NB4 (cell line): ENCODE results near the gene CDRT4.

Source experiments
- DNase-seq: peaks from one replicate; pipeline ENCODE4 v3.0.0; 2010; ENCODE audit warnings: low read depth
- H3K4me3 ChIP-seq: one replicate; pipeline ENCODE4 v1.5.1; 2011; ENCODE audit warnings: mild to moderate bottlenecking, low read depth, low read length, moderate library complexity
- CTCF ChIP-seq: IDR thresholded peaks from one replicate; pipeline ENCODE4 v1.5.1; 2012; ENCODE audit warnings: low read depth, low read length
- MYC ChIP-seq: IDR thresholded peaks from 2 replicates; pipeline ENCODE4 v1.6.1; 2011; ENCODE audit warnings: low read depth, low read length
- POLR2A ChIP-seq: IDR thresholded peaks from 2 replicates; pipeline ENCODE4 v1.6.1; 2011; ENCODE audit warnings: mild to moderate bottlenecking; ENCODE audit not compliant: insufficient read length; ENCODE audit errors: extremely low read depth
- TF ChIP-seq, protein P1 (sequence below): IDR thresholded peaks from 2 replicates; pipeline ENCODE4 v1.6.1; 2011; ENCODE audit warnings: low read depth, low read length

The CDRT4 gene

GRCh38 chr17:15498107-15498506, 30.7 kb upstream of the CDRT4 start:
- DNase-seq: peak; percentile 43
- TF ChIP-seq POLR2A (no peak), CTCF (no peak), MYC (no peak)
- TF ChIP-seq, protein P1, sequence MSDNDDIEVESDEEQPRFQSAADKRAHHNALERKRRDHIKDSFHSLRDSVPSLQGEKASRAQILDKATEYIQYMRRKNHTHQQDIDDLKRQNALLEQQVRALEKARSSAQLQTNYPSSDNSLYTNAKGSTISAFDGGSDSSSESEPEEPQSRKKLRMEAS: peak; percentile 46
- H3K4me3 ChIP-seq: no peak overlapping the region

GRCh38 chr17:15496735-15497670, 29.6 kb upstream of the CDRT4 start:
- H3K4me3 ChIP-seq: no peak overlapping the region
- DNase-seq: no peak
- TF ChIP-seq POLR2A (no peak), MYC (no peak), CTCF (no peak)
- TF ChIP-seq, protein P1: no peak

- no peak overlapping the region for H3K4me3 ChIP-seq
- no peak for TF ChIP-seq POLR2A
- TF ChIP-seq CTCF: no peak
- TF ChIP-seq MYC: no peak
- TF ChIP-seq, protein P1: no peak
- no peak for DNase-seq
Observed at GRCh38 chr17:15494821-15495220, 27.4 kb upstream of the CDRT4 start.

GRCh38 chr17:15493693-15494035, 26.2 kb upstream of the CDRT4 start:
- DNase-seq: no peak
- no peak overlapping the region for H3K4me3 ChIP-seq
- TF ChIP-seq, protein P1: no peak
- TF ChIP-seq MYC (no peak), CTCF (no peak), POLR2A (no peak)

GRCh38 chr17:15492791-15493692, 25.6 kb upstream of the CDRT4 start:
- TF ChIP-seq MYC: no peak
- TF ChIP-seq, protein P1: no peak
- TF ChIP-seq CTCF: no peak
- TF ChIP-seq POLR2A: no peak
- DNase-seq: no peak
- no peak overlapping the region for H3K4me3 ChIP-seq
